Purkinje cell (primary cell): ENCODE data around the gene ADGRG3. TPM values are rescaled to one million over a fixed set of nuclear protein-coding genes. Genes with fewer than 3 reads are reported as not detected.

Experiments used
- polyA plus RNA-seq: library from polyadenylated mRNA; unstranded; fragments of >200 nt; fragmentation: Nextera tagmentation; gene quantifications from 2 replicates; pipeline ENCODE4 v1.2.1, GENCODE V29; 2014

Gene ADGRG3, protein sequence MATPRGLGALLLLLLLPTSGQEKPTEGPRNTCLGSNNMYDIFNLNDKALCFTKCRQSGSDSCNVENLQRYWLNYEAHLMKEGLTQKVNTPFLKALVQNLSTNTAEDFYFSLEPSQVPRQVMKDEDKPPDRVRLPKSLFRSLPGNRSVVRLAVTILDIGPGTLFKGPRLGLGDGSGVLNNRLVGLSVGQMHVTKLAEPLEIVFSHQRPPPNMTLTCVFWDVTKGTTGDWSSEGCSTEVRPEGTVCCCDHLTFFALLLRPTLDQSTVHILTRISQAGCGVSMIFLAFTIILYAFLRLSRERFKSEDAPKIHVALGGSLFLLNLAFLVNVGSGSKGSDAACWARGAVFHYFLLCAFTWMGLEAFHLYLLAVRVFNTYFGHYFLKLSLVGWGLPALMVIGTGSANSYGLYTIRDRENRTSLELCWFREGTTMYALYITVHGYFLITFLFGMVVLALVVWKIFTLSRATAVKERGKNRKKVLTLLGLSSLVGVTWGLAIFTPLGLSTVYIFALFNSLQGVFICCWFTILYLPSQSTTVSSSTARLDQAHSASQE
- polyA plus RNA-seq = not detected in 2 replicates

GRCh38 chr16:57668263-57668571 lies at the start of gene ADGRG3:
Gene ADGRG3 (plus strand): TSS chr16:57668306. CDS start chr16:57668348, 42 bp downstream.

GRCh38 chr16:57628008-57628781 lies 39.9 kb upstream of the ADGRG3 start, which contains the start of gene ADGRG1:
Gene ADGRG1 (plus strand): TSS chr16:57628630. CDS start chr16:57650288, 21,658 bp downstream.

GRCh38 chr16:57694725-57695679 lies 26.9 kb downstream of the ADGRG3 start, which contains the start of gene DRC7:
Gene DRC7 (plus strand): TSS chr16:57694806. CDS start chr16:57697950, 3,144 bp downstream.

GRCh38 chr16:57735755-57736418 lies 67.8 kb downstream of the ADGRG3 start, which contains the start of gene KATNB1:
Gene KATNB1 (plus strand): TSS chr16:57735770. CDS start chr16:57737244, 1,474 bp downstream.

Other genes starting within 250 kb of the ADGRG3 start
- gene CIAPIN1, start 220.9 kb upstream of the ADGRG3 start, polyA plus RNA-seq = 77.0 and 80.1 TPM in 2 replicates
- gene COQ9, start 220.8 kb upstream of the ADGRG3 start, polyA plus RNA-seq = 31.4 and 34.8 TPM in 2 replicates
- 15.9 and 29.5 TPM in 2 replicates for gene POLR2C, start 205.6 kb upstream of the ADGRG3 start, polyA plus RNA-seq
- gene DOK4, start 181.8 kb upstream of the ADGRG3 start, polyA plus RNA-seq = 0.77 and 1.6 TPM in 2 replicates
- gene CCDC102A, start 131.7 kb upstream of the ADGRG3 start, polyA plus RNA-seq = 0.46 TPM in 1 of 2 replicates, not detected in the other
- gene ADGRG5, start 125.7 kb upstream of the ADGRG3 start, polyA plus RNA-seq = not detected in 2 replicates
- gene ADGRG1, start 39.7 kb upstream of the ADGRG3 start, polyA plus RNA-seq = 2.3 and 3.7 TPM in 2 replicates
- not detected in 2 replicates for gene DRC7, start 26.5 kb downstream of the ADGRG3 start, polyA plus RNA-seq
- gene KATNB1, start 67.5 kb downstream of the ADGRG3 start, polyA plus RNA-seq = 2.0 and 2.1 TPM in 2 replicates
- 0.40 TPM in 1 of 2 replicates, not detected in the other for gene KIFC3, start 134.2 kb downstream of the ADGRG3 start, polyA plus RNA-seq